Fibroblast of mammary gland (primary cell): ENCODE data around the gene AGAP1.
"Not testable (repeated sequence)": the region's sequence is repeated elsewhere in the genome, so short reads cannot be mapped to it uniquely, and the experiment has no call there.

Experiments used
- DNase-seq: peaks from one replicate; pipeline ENCODE4 v3.0.0-alpha.2; 2010; ENCODE audit warnings: low read depth
- H3K4me3 ChIP-seq: 2 replicates; pipeline ENCODE4 v1.5.1; 2011; ENCODE audit warnings: low read depth, mild to moderate bottlenecking, low read length, moderate library complexity; ENCODE audit not compliant: control insufficient read depth
- CTCF ChIP-seq: conservative IDR thresholded peaks from 2 replicates; pipeline ENCODE4 v1.5.1; 2011; ENCODE audit warnings: low read depth, low read length, inconsistent platforms; ENCODE audit not compliant: control insufficient read depth, insufficient read depth

AGAP1 gene

GRCh38 chr2:236130349-236130998, 636.6 kb downstream of the AGAP1 start:
- TF ChIP-seq CTCF = no peak
- H3K4me3 ChIP-seq = no peak overlapping the region
- no peak for DNase-seq

GRCh38 chr2:236131073-236131692, 637.3 kb downstream of the AGAP1 start:
- no peak for TF ChIP-seq CTCF
- DNase-seq = peak; percentile 12
- H3K4me3 ChIP-seq = no peak overlapping the region

GRCh38 chr2:236133410-236134012, 639.7 kb downstream of the AGAP1 start:
- DNase-seq = no peak
- no peak overlapping the region for H3K4me3 ChIP-seq
- TF ChIP-seq CTCF = no peak

- no peak for DNase-seq
- TF ChIP-seq CTCF = no peak
- no peak overlapping the region for H3K4me3 ChIP-seq
These were observed 642.7 kb downstream of the AGAP1 start for GRCh38 chr2:236136538-236136937.

GRCh38 chr2:236137066-236137465, 643.2 kb downstream of the AGAP1 start:
- no peak overlapping the region for H3K4me3 ChIP-seq
- DNase-seq = no peak
- no peak for TF ChIP-seq CTCF

GRCh38 chr2:236141616-236142015, 647.8 kb downstream of the AGAP1 start:
- not testable (repeated sequence) for H3K4me3 ChIP-seq, DNase-seq

- TF ChIP-seq CTCF = no peak
- DNase-seq = no peak
- no peak overlapping the region for H3K4me3 ChIP-seq
These were observed 650.0 kb downstream of the AGAP1 start for GRCh38 chr2:236143811-236144210.
